HCT116 (cell line): ENCODE data around the gene CAPZB. TPM values are rescaled to one million over a fixed set of nuclear protein-coding genes. Genes with fewer than 3 reads are reported as not detected.

Experiments
- ATAC-seq: fragments of 200-7000 bp; cut with Tn5 transposase; 2 replicates; pipeline ENCODE4 v1.9.1; 2020; ENCODE audit warnings: mild to moderate bottlenecking, moderate library complexity
- Bru-seq: library from RNA; stranded (reverse); fragments of 400-500 nt; gene quantifications from one replicate; lab custom pipeline; 2021; lab: Mats Ljungman, UMichigan
- BruChase-seq, 2 experiments: library from RNA; stranded (reverse); fragments of 400-500 nt; gene quantifications; one replicate each; lab custom pipeline; 2021; lab: Mats Ljungman, UMichigan
- BruUV-seq: library from RNA; stranded (reverse); fragments of 400-500 nt; replicated peaks from 2 replicates; lab custom pipeline; 2021; lab: Mats Ljungman, UMichigan
- CTCF ChIA-PET: fragments of 300-600 bp; sonication (Branson Sonifier 250); formaldehyde crosslinking; loops from one replicate; lab custom pipeline; 2021; ENCODE audit warnings: antibody characterized with exemption; lab: Charles Lee
- POLR2A ChIA-PET: fragments of 300-600, 350-600 bp; sonication (Branson Sonifier 250); formaldehyde crosslinking; loops from one replicate; lab custom pipeline; 2021; ENCODE audit warnings: antibody characterized with exemption; lab: Charles Lee
- RAD21 ChIA-PET, 2 experiments: fragments of 300-600 bp; sonication (Branson Sonifier 250); formaldehyde crosslinking; loops; one replicate each; lab custom pipeline; 2023; ENCODE audit warnings: low total read pairs in 2 of 2; ENCODE audit not compliant: uncharacterized antibody in 2 of 2, unreplicated experiment in 2 of 2, low non-redundant PET in 1 of 2; lab: Charles Lee
- DNase-seq: peaks from one replicate; pipeline ENCODE4 v3.0.0-alpha.2; 2010; ENCODE audit warnings: low read depth, low spot score
- H2AFZ ChIP-seq: fragments of 200-600 bp; shearing (Covaris generic), sonication (generic); 2 replicates; pipeline ENCODE4 v1.6.1; 2017; ENCODE audit warnings: low read depth, mixed run types, mixed read lengths, antibody characterized with exemption, low read length; ENCODE audit not compliant: poor library complexity, severe bottlenecking
- H3K27ac ChIP-seq: 2 replicates; pipeline ENCODE4 v1.5.1; 2012; ENCODE audit warnings: low read depth, low read length
- H3K27me3 ChIP-seq: fragments of 200-600 bp; sonication (generic); 2 replicates; pipeline ENCODE4 v1.6.1; 2016; ENCODE audit warnings: mixed run types, low read length, mixed read lengths; ENCODE audit not compliant: insufficient read depth
- H3K36me3 ChIP-seq, 2 experiments: fragments of 200-500 bp in 1 of 2; fragments of 200-600 bp in 1 of 2; sonication (Bioruptor generic) in 1 of 2; sonication (generic) in 1 of 2; 2 replicates each; pipeline versions ENCODE4 v1.5.1 to v1.6.1; 2014 to 2016; ENCODE audit warnings: low read length in 2 of 2, inconsistent platforms in 1 of 2, mixed read lengths in 1 of 2, mixed run types in 1 of 2; ENCODE audit not compliant: insufficient read depth in 2 of 2, control insufficient read depth in 1 of 2
- H3K4me1 ChIP-seq, 2 experiments: fragments of 200-600 bp in 1 of 2; sonication (generic) in 1 of 2; 2 replicates each; pipeline versions ENCODE4 v1.5.1 to v1.6.1; 2012 to 2017; ENCODE audit warnings: low read length in 2 of 2, inconsistent platforms in 1 of 2, mild to moderate bottlenecking in 1 of 2, mixed read lengths in 1 of 2, mixed run types in 1 of 2, moderate library complexity in 1 of 2; ENCODE audit not compliant: insufficient read depth in 2 of 2, control insufficient read depth in 1 of 2
- H3K4me2 ChIP-seq: fragments of 200-600 bp; sonication (generic); 2 replicates; pipeline ENCODE4 v1.6.1; 2017; ENCODE audit warnings: mixed run types, low read length, mixed read lengths
- H3K4me3 ChIP-seq, 2 experiments: fragments of 200-600 bp in 1 of 2; sonication (generic) in 1 of 2; replicated peaks in 1 of 2; 2 replicates each; pipeline ENCODE4 v1.5.1; 2011 to 2016; ENCODE audit warnings: low read length in 2 of 2, control low read depth in 1 of 2, low read depth in 1 of 2, mild to moderate bottlenecking in 1 of 2, mixed read lengths in 1 of 2, mixed run types in 1 of 2
- H3K79me2 ChIP-seq: fragments of 200-600 bp; sonication (generic); 2 replicates; pipeline ENCODE4 v1.6.1; 2017; ENCODE audit warnings: mild to moderate bottlenecking, mixed run types, low read length, moderate library complexity, mixed read lengths; ENCODE audit not compliant: insufficient read depth
- H3K9ac ChIP-seq: fragments of 200-600 bp; sonication (generic); 2 replicates; pipeline ENCODE4 v1.6.1; 2016; ENCODE audit warnings: low read length, mixed read lengths
- H3K9me2 ChIP-seq: fragments of 200-600 bp; sonication (generic), shearing (Covaris generic); 2 replicates; pipeline ENCODE4 v1.6.1; 2017; ENCODE audit warnings: mixed run types, mild to moderate bottlenecking, moderate library complexity; ENCODE audit not compliant: insufficient read depth
- H3K9me3 ChIP-seq, 2 experiments: fragments of 200-500 bp in 1 of 2; fragments of 200-600 bp in 1 of 2; sonication (Bioruptor generic) in 1 of 2; sonication (generic) in 1 of 2; 2 replicates each; pipeline ENCODE4 v1.6.1; 2014 to 2017; ENCODE audit warnings: low read length in 2 of 2, mixed read lengths in 2 of 2, inconsistent platforms in 1 of 2, low read depth in 1 of 2, mild to moderate bottlenecking in 1 of 2, mixed run types in 1 of 2, moderate library complexity in 1 of 2; ENCODE audit not compliant: control insufficient read depth in 1 of 2, insufficient read depth in 1 of 2
- H4K20me1 ChIP-seq: fragments of 200-600 bp; sonication (generic), shearing (Covaris generic); 2 replicates; pipeline ENCODE4 v1.6.1; 2017; ENCODE audit warnings: mixed run types, mild to moderate bottlenecking, moderate library complexity; ENCODE audit not compliant: insufficient read depth
- CBX3 ChIP-seq: IDR thresholded peaks from 2 replicates; pipeline ENCODE4 v1.6.1; 2012; ENCODE audit warnings: low read depth
- JUND ChIP-seq: IDR thresholded peaks from 2 replicates; pipeline ENCODE4 v1.6.1; 2012
- POLR2A ChIP-seq: IDR thresholded peaks from 2 replicates; pipeline ENCODE4 v1.7.0; 2011; ENCODE audit warnings: borderline replicate concordance; ENCODE audit not compliant: insufficient read depth, insufficient read length; ENCODE audit errors: extremely low read depth
- POLR2AphosphoS5 ChIP-seq: IDR thresholded peaks from 2 replicates; pipeline ENCODE4 v1.6.1; 2011; ENCODE audit warnings: mild to moderate bottlenecking, low read depth, low read length, moderate library complexity
- RAD21 ChIP-seq: IDR thresholded peaks from 2 replicates; pipeline ENCODE4 v1.6.1; 2012; ENCODE audit warnings: low read depth, mild to moderate bottlenecking
- SIN3A ChIP-seq: IDR thresholded peaks from 2 replicates; pipeline ENCODE4 v1.6.1; 2012; ENCODE audit warnings: low read depth
- SP1 ChIP-seq: IDR thresholded peaks from 2 replicates; pipeline ENCODE4 v1.6.1; 2012; ENCODE audit warnings: low read depth
- SRF ChIP-seq: IDR thresholded peaks from 2 replicates; pipeline ENCODE4 v1.6.1; 2012; ENCODE audit warnings: low read depth
- YY1 ChIP-seq: IDR thresholded peaks from 2 replicates; pipeline ENCODE4 v1.6.1; 2011; ENCODE audit warnings: low read length, low read depth, moderate library complexity, mild to moderate bottlenecking; ENCODE audit not compliant: insufficient replicate concordance; ENCODE audit errors: extremely low read depth
- ZFX ChIP-seq: fragments of 450-650 bp; IDR thresholded peaks from 2 replicates; pipeline ENCODE4 v1.6.1; 2017
- intact Hi-C: fragments of 100-400 bp; cut with micrococcal nuclease; formaldehyde crosslinking; loops from 2 replicates; pipeline ENCODE4 v1.10.0; 2022
- long read RNA-seq: library from polyadenylated mRNA; unstranded; transcript quantifications from one replicate; pipeline ENCODE4 v2.0.0, GENCODE V29; 2021; ENCODE audit not compliant: unreplicated experiment
- polyA plus RNA-seq: library from polyadenylated mRNA; unstranded; fragments of >200 nt; gene quantifications from 2 replicates; pipeline ENCODE4 v1.2.1, GENCODE V29; 2012; ENCODE audit warnings: missing spikeins
- total RNA-seq: library from RNA; stranded (reverse); gene quantifications from one replicate; pipeline ENCODE4 v1.2.1, GENCODE V29; 2021; ENCODE audit not compliant: unreplicated experiment
- TF ChIP-seq, protein P1 (sequence below): IDR thresholded peaks from 2 replicates; pipeline ENCODE4 v1.6.1; 2012

Gene CAPZB
- total RNA-seq (203 TPM), Bru-seq, nascent RNA (percentile 81 among the genes with signal in this experiment), BruChase-seq, experiment 1, labeled RNA remaining after a 6-hour chase (percentile 75 among the genes with signal in this experiment), BruChase-seq, experiment 2, labeled RNA remaining after a 2-hour chase (percentile 71 among the genes with signal in this experiment)
- 163 and 180 TPM in 2 replicates for polyA plus RNA-seq
- long read RNA-seq, transcript CAPZB-201 (9 exons, 858 nt): major isoform, 143 of 192 reads
- long read RNA-seq, partial matches to known transcripts: 4 of 192 reads
- long read RNA-seq, other reads (novel, unspliced or antisense): 42 of 192 reads

DNA sequence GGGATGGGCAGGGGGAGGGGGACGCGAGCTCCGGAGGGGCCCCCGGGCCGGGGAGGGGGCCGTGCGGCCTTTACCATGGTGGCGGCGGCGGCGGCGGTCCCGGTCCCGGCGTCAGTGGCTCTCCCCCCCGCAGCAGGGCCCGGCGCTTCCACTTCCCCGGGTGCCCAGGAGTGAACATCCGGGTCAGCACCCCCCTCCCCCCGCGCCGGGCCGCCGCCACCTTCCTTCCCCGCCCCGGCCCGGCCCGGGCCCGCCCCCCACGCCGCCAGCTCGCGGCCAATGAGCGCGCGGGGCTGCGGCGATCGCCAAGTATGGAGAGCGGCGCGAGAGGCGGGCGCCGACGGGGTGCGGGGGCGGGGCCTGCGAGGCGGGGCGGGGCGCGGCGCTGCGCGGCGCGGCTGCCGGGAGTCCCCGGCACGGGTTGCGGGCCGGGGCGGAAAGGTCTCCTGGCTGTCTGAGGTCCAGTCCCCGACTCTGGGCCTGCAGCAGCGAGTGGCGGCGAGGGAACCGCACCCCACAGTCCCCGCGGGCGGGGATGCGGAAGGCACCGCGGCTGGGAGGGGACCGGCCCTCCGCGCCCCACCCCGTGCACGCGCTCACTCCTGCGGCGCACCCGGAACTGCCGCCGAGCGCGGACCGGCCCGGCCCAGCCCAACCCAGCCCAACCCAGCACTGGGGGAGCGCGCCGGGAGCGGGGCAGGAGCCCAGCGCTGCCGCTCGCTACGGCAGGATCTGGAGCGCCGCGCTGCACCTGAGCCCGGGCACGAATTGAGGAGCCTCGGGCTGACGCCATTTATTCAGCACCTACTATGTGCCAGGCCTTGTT is at the start of gene CAPZB:
Gene CAPZB (minus strand): TSS at position 178 of the 826 bp plus-strand sequence. CDS start 101 bp downstream, at position 77.
- intact Hi-C loops: loop anchor here (5.0 kb wide), 2 partner anchors 143 to 157 kb away; partner anchors contain the start of gene NBL1

More for the DNA sequence above, at the start of gene CAPZB:
- Histone ChIP-seq H3K36me3 (no peaks in the 10 kb centered on the region), H3K9me2 (no peaks in the 10 kb centered on the region), H3K27ac (peak within 1 kb of the TSS; percentile 87), H4K20me1 (no peaks in the 10 kb centered on the region), H3K4me3 (peak within 1 kb of the TSS; percentile 92 to 97), H3K9ac (peak within 1 kb of the TSS; percentile 90), H3K4me1 (peaks cover 11 to 23% of the 10 kb centered on the region in 2 experiments; a peak in 3 of 4 replicates), H2AFZ (no peak within 1 kb of the TSS), H3K27me3 (no peaks in the 10 kb centered on the region), H3K4me2 (peak within 1 kb of the TSS; percentile 99), H3K9me3 (no peaks in the 10 kb centered on the region), H3K79me2 (peaks cover 59% of the 10 kb centered on the region)
- no TSS peak for BruUV-seq
- ATAC-seq: peak; percentile 92
- ChIA-PET POLR2A (interaction anchor here (0.7 to 1.0 kb wide), 2 partner anchors 17 to 157 kb away, joined by 3 to 4 read pairs; no protein-coding TSS in a partner anchor), CTCF (interaction anchor here (0.7 kb wide), 2 partner anchors 76 to 122 kb away, joined by 3 read pairs; no protein-coding TSS in a partner anchor), RAD21 (interaction anchor here in 1 of 2 experiments (0.6 kb wide), 1 partner anchor 241 kb away, joined by 3 read pairs; no protein-coding TSS in a partner anchor)
- TF ChIP-seq RAD21: no peak
- TF ChIP-seq, protein P1, sequence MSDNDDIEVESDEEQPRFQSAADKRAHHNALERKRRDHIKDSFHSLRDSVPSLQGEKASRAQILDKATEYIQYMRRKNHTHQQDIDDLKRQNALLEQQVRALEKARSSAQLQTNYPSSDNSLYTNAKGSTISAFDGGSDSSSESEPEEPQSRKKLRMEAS: peak; percentile 90
- TF ChIP-seq YY1: peak; percentile 30
- TF ChIP-seq POLR2A: peak; percentile 43
- peak; percentile 69 for TF ChIP-seq POLR2AphosphoS5
- TF ChIP-seq JUND: no peak
- peak; percentile 67; the same call in 1 of the 2 replicates for TF ChIP-seq SRF
- TF ChIP-seq SP1: 0 out of 2 replicates have a peak, but pooled peaks have one; percentile 23
- no peak; the same call in 1 of the 2 replicates for TF ChIP-seq CBX3
- peak; percentile 65 for TF ChIP-seq ZFX
- TF ChIP-seq SIN3A: peak; percentile 17
- DNase-seq: peak; percentile 48
